Caco-2 (cell line): ENCODE results near the gene ZNF490. TPM values are rescaled to one million over a fixed set of nuclear protein-coding genes. Genes with fewer than 3 reads are reported as not detected.

Experiments
- BruUV-seq: library from RNA; stranded (reverse); fragments of 400-500 nt; replicated peaks from 2 replicates; lab custom pipeline; 2021; lab: Mats Ljungman, UMichigan
- CTCF ChIA-PET: fragments of 300-600 bp; sonication (Branson Sonifier 250); formaldehyde crosslinking; loops from one replicate; lab custom pipeline; 2022; ENCODE audit warnings: antibody characterized with exemption; lab: Charles Lee
- POLR2A ChIA-PET: fragments of 300-600 bp; sonication (Branson Sonifier 250); formaldehyde crosslinking; loops from one replicate; lab custom pipeline; 2022; ENCODE audit warnings: antibody characterized with exemption; lab: Charles Lee
- DNase-seq, 2 experiments: peaks; one replicate each; pipeline versions ENCODE4 v3.0.0 to v3.0.0-alpha.2; 2020 to 2022
- H3K27me3 ChIP-seq: replicated peaks from 2 replicates; pipeline ENCODE4 v1.6.0; 2011; ENCODE audit warnings: low read length; ENCODE audit not compliant: control insufficient read depth, insufficient read depth
- H3K36me3 ChIP-seq: 2 replicates; pipeline ENCODE4 v1.5.1; 2011; ENCODE audit warnings: low read length; ENCODE audit not compliant: control insufficient read depth, insufficient read depth
- H3K4me1 ChIP-seq: fragments of 250-450 bp; sonication (Bioruptor Pico); 2 replicates; pipeline ENCODE4 v1.5.1; 2020; ENCODE audit warnings: mild to moderate bottlenecking
- H3K4me3 ChIP-seq: 2 replicates; pipeline ENCODE4 v1.5.1; 2011; ENCODE audit warnings: low read depth, mild to moderate bottlenecking, control low read depth, low read length
- H3K9me3 ChIP-seq: fragments of 250-450 bp; sonication (Bioruptor Pico); 2 replicates; pipeline ENCODE4 v1.5.1; 2020; ENCODE audit warnings: mild to moderate bottlenecking, moderate library complexity
- H3K27ac Mint-ChIP-seq: one replicate; pipeline ENCODE4 v1.8.0; 2022; ENCODE audit warnings: mixed read lengths; ENCODE audit not compliant: unreplicated experiment
- H3K27me3 Mint-ChIP-seq: one replicate; pipeline ENCODE4 v1.8.0; 2022; ENCODE audit warnings: mixed read lengths; ENCODE audit not compliant: insufficient read depth, unreplicated experiment
- H3K36me3 Mint-ChIP-seq: one replicate; pipeline ENCODE4 v1.8.0; 2022; ENCODE audit warnings: mild to moderate bottlenecking, mixed read lengths; ENCODE audit not compliant: insufficient read depth, unreplicated experiment
- H3K4me1 Mint-ChIP-seq: one replicate; pipeline ENCODE4 v1.8.0; 2022; ENCODE audit warnings: low read depth, mixed read lengths; ENCODE audit not compliant: unreplicated experiment
- H3K4me3 Mint-ChIP-seq: one replicate; pipeline ENCODE4 v1.8.0; 2022; ENCODE audit warnings: mild to moderate bottlenecking, moderate library complexity, mixed read lengths; ENCODE audit not compliant: unreplicated experiment
- H3K9me3 Mint-ChIP-seq: one replicate; pipeline ENCODE4 v1.8.0; 2022; ENCODE audit warnings: mixed read lengths; ENCODE audit not compliant: unreplicated experiment
- CTCF ChIP-seq, 2 experiments: fragments of 200-600 bp in 1 of 2; IDR thresholded peaks; 1 replicate in 1 of 2; 2 replicates in 1 of 2; pipeline versions ENCODE4 v1.5.1 to v1.8.0; 2011 to 2022; ENCODE audit warnings: antibody characterized with exemption in 1 of 2, control low read depth in 1 of 2, inconsistent platforms in 1 of 2, low read depth in 1 of 2, low read length in 1 of 2, mild to moderate bottlenecking in 1 of 2, moderate library complexity in 1 of 2; ENCODE audit not compliant: insufficient read depth in 1 of 2, severe bottlenecking in 1 of 2, unreplicated experiment in 1 of 2
- intact Hi-C: fragments of 100-400 bp; cut with micrococcal nuclease; formaldehyde crosslinking; loops from one replicate; pipeline ENCODE4 v1.10.0; 2022; ENCODE audit not compliant: unreplicated experiment
- total RNA-seq: library from RNA; stranded (reverse); gene quantifications from 2 replicates; pipeline ENCODE4 v1.2.3, GENCODE V29; 2022

The ZNF490 gene
- total RNA-seq, 1 experiment from 2014 or later = 6.3 TPM

- intact Hi-C loops = no loop called here
- H3K27me3 Mint-ChIP-seq = no peaks in the 10 kb centered on the region
- H3K27ac Mint-ChIP-seq = no peak overlapping the region
- Histone ChIP-seq H3K27me3 (no peaks in the 10 kb centered on the region), H3K9me3 (no peaks in the 10 kb centered on the region), H3K36me3 (no peaks in the 10 kb centered on the region), H3K4me3 (no peak overlapping the region), H3K4me1 (no peaks in the 10 kb centered on the region)
- no peaks in the 10 kb centered on the region for H3K9me3 Mint-ChIP-seq
- no peak overlapping the region for H3K4me3 Mint-ChIP-seq
- BruUV-seq = no TSS peak
- ChIA-PET CTCF (no interaction called here), POLR2A (no interaction called here)
- H3K4me1 Mint-ChIP-seq = no peaks in the 10 kb centered on the region
- peaks cover 16% of the 10 kb centered on the region for H3K36me3 Mint-ChIP-seq
- no peak for DNase-seq
- TF ChIP-seq CTCF (IDR thresholded peaks at IDR 0.05; ENCODE audit: insufficient read depth in 1 of 2, low read depth in 1 of 2, low read length in 1 of 2, severe bottlenecking in 1 of 2, unreplicated experiment in 1 of 2) = no peak
Observed at GRCh38 chr19:12596927-12597548, 13.6 kb downstream of the ZNF490 start.

GRCh38 chr19:12596485-12596884 lies 14.1 kb downstream of the ZNF490 start:
- Mint-ChIP-seq H3K4me1 (no peaks in the 10 kb centered on the region), H3K4me3 (no peak overlapping the region), H3K27me3 (no peaks in the 10 kb centered on the region), H3K27ac (no peak overlapping the region), H3K36me3 (peaks cover 16% of the 10 kb centered on the region), H3K9me3 (no peaks in the 10 kb centered on the region)
- TF ChIP-seq CTCF (IDR thresholded peaks at IDR 0.05; ENCODE audit: insufficient read depth in 1 of 2, low read depth in 1 of 2, low read length in 1 of 2, severe bottlenecking in 1 of 2, unreplicated experiment in 1 of 2) = no peak
- ChIA-PET CTCF (no interaction called here), POLR2A (no interaction called here)
- Histone ChIP-seq H3K4me3 (no peak overlapping the region), H3K4me1 (no peaks in the 10 kb centered on the region), H3K36me3 (no peaks in the 10 kb centered on the region), H3K27me3 (no peaks in the 10 kb centered on the region), H3K9me3 (no peaks in the 10 kb centered on the region)
- BruUV-seq = no TSS peak
- DNase-seq = no peak
- intact Hi-C loops = no loop called here

GRCh38 chr19:12581100-12581499 lies 29.5 kb downstream of the ZNF490 start:
- TSS peak; percentile 41 for BruUV-seq
- no peak for DNase-seq
- Mint-ChIP-seq H3K27me3 (no peaks in the 10 kb centered on the region), H3K4me1 (peaks cover 6% of the 10 kb centered on the region), H3K27ac (peak overlapping the region; percentile 77), H3K4me3 (no peak overlapping the region), H3K36me3 (peaks cover 54% of the 10 kb centered on the region), H3K9me3 (peaks cover 31% of the 10 kb centered on the region)
- no peaks in the 10 kb centered on the region for H3K27me3 ChIP-seq
- intact Hi-C loops = no loop called here
- peaks cover 40% of the 10 kb centered on the region for H3K9me3 ChIP-seq
- peaks cover 5% of the 10 kb centered on the region; the same call in 1 of the 2 replicates for H3K4me1 ChIP-seq
- POLR2A ChIA-PET = no interaction called here
- TF ChIP-seq CTCF (IDR thresholded peaks at IDR 0.05; ENCODE audit: insufficient read depth in 1 of 2, low read depth in 1 of 2, low read length in 1 of 2, severe bottlenecking in 1 of 2, unreplicated experiment in 1 of 2) = no peak
- no peaks in the 10 kb centered on the region for H3K36me3 ChIP-seq
- CTCF ChIA-PET = no interaction called here
- no peak overlapping the region for H3K4me3 ChIP-seq
